KOPT-K1 (cell line): ENCODE results near the gene CSNK1G1.
"Not testable (repeated sequence)": the region's sequence is repeated elsewhere in the genome, so short reads cannot be mapped to it uniquely, and the experiment has no call there.

Source experiments
- H3K27ac ChIP-seq: fragments of 200-600 bp; sonication (generic); 2 replicates; pipeline ENCODE4 v1.5.1; 2016; ENCODE audit warnings: antibody characterized with exemption, mild to moderate bottlenecking, low read depth, low read length; ENCODE audit not compliant: poor library complexity, severe bottlenecking
- H3K36me3 ChIP-seq: fragments of 200-600 bp; sonication (generic); 2 replicates; pipeline ENCODE4 v1.5.1; 2017; ENCODE audit warnings: antibody characterized with exemption, mild to moderate bottlenecking, low read length, moderate library complexity; ENCODE audit not compliant: insufficient read depth
- H3K9me3 ChIP-seq: fragments of 200-600 bp; sonication (generic); 2 replicates; pipeline ENCODE4 v1.5.1; 2017; ENCODE audit warnings: antibody characterized with exemption, low read length, mild to moderate bottlenecking; ENCODE audit not compliant: insufficient read depth, poor library complexity, severe bottlenecking

The CSNK1G1 gene

GRCh38 chr15:64223882-64224281 lies 132.1 kb downstream of the CSNK1G1 start:
- no peak overlapping the region for H3K27ac ChIP-seq
- H3K9me3 ChIP-seq, result peaks cover 6% of the 10 kb centered on the region
- H3K36me3 ChIP-seq, result peaks cover 4% of the 10 kb centered on the region; the same call in 1 of the 2 replicates

- Histone ChIP-seq H3K27ac (no peak overlapping the region), H3K36me3 (peaks cover 4% of the 10 kb centered on the region; the same call in 1 of the 2 replicates), H3K9me3 (peaks cover 6% of the 10 kb centered on the region)
These were observed 133.2 kb downstream of the CSNK1G1 start for GRCh38 chr15:64222573-64223366.

- H3K27ac ChIP-seq, H3K36me3 ChIP-seq, H3K9me3 ChIP-seq: not testable (repeated sequence)
These were observed 134.1 kb downstream of the CSNK1G1 start for GRCh38 chr15:64221911-64222310.

GRCh38 chr15:64217429-64217750 lies 138.6 kb downstream of the CSNK1G1 start:
- not testable (repeated sequence) for H3K27ac ChIP-seq, H3K9me3 ChIP-seq
- H3K36me3 ChIP-seq, result peaks cover 11% of the 10 kb centered on the region

- Histone ChIP-seq H3K9me3 (no peaks in the 10 kb centered on the region), H3K27ac (no peak overlapping the region), H3K36me3 (peaks cover 11% of the 10 kb centered on the region)
These were observed 139.1 kb downstream of the CSNK1G1 start for GRCh38 chr15:64216730-64217428.

- Histone ChIP-seq H3K9me3 (no peaks in the 10 kb centered on the region), H3K27ac (no peak overlapping the region), H3K36me3 (peaks cover 11% of the 10 kb centered on the region)
These were observed 139.8 kb downstream of the CSNK1G1 start for GRCh38 chr15:64216196-64216595.

- H3K9me3 ChIP-seq, result no peaks in the 10 kb centered on the region
These were observed 142.3 kb downstream of the CSNK1G1 start for GRCh38 chr15:64213646-64214045.

GRCh38 chr15:64211696-64212095 lies 144.3 kb downstream of the CSNK1G1 start:
- peak overlapping the region; percentile 64 for H3K27ac ChIP-seq
- H3K36me3 ChIP-seq, result peaks cover 11% of the 10 kb centered on the region
- H3K9me3 ChIP-seq, result no peaks in the 10 kb centered on the region

More at GRCh38 chr15:64213646-64214045, 142.3 kb downstream of the CSNK1G1 start:
- Histone ChIP-seq H3K27ac (no peak overlapping the region), H3K36me3 (peaks cover 11% of the 10 kb centered on the region)

- no peaks in the 10 kb centered on the region for H3K9me3 ChIP-seq
- H3K36me3 ChIP-seq, result peaks cover 11% of the 10 kb centered on the region
- peak overlapping the region; percentile 64 for H3K27ac ChIP-seq
These were observed 145.6 kb downstream of the CSNK1G1 start for GRCh38 chr15:64210371-64210770.

- H3K27ac ChIP-seq, result peak overlapping the region; percentile 64
- H3K9me3 ChIP-seq, result no peaks in the 10 kb centered on the region
- H3K36me3 ChIP-seq, result peaks cover 11% of the 10 kb centered on the region
These were observed 146.2 kb downstream of the CSNK1G1 start for GRCh38 chr15:64209680-64210334.

GRCh38 chr15:64205202-64205601 lies 150.8 kb downstream of the CSNK1G1 start:
- H3K9me3 ChIP-seq, result no peaks in the 10 kb centered on the region
- peaks cover 32% of the 10 kb centered on the region for H3K36me3 ChIP-seq
- no peak overlapping the region for H3K27ac ChIP-seq

GRCh38 chr15:64197425-64197824 lies 158.5 kb downstream of the CSNK1G1 start:
- Histone ChIP-seq H3K27ac (no peak overlapping the region), H3K9me3 (no peaks in the 10 kb centered on the region), H3K36me3 (peaks cover 34% of the 10 kb centered on the region)

- Histone ChIP-seq H3K36me3 (peaks cover 26% of the 10 kb centered on the region; the same call in 1 of the 2 replicates), H3K27ac (no peak overlapping the region), H3K9me3 (no peaks in the 10 kb centered on the region)
These were observed 162.0 kb downstream of the CSNK1G1 start for GRCh38 chr15:64193971-64194370.

- Histone ChIP-seq H3K36me3 (peaks cover 39% of the 10 kb centered on the region), H3K9me3 (no peaks in the 10 kb centered on the region), H3K27ac (no peak overlapping the region)
These were observed 163.8 kb downstream of the CSNK1G1 start for GRCh38 chr15:64191971-64192830.
